ENCODE data around the gene GEMIN8.
A peak's percentile ranks its signal among the peaks of the same experiment; 100 is the strongest.

GEMIN8 gene

GRCh38 chrX:14029425-14030173 is at the start of gene GEMIN8:
Gene GEMIN8 (minus strand): TSS chrX:14029892. CDS start chrX:14021478, 8,414 bp downstream.
- peak; percentile 92 to 97 for DNase-seq

- DNase-seq = no peak
Observed at GRCh38 chrX:14076639-14077038, 46.9 kb upstream of the GEMIN8 start.

- DNase-seq = no peak
Observed at GRCh38 chrX:14073556-14073955, 43.9 kb upstream of the GEMIN8 start.

- no peak for DNase-seq
Observed at GRCh38 chrX:14073071-14073470, 43.4 kb upstream of the GEMIN8 start.

GRCh38 chrX:14065800-14066199 is 36.1 kb upstream of the GEMIN8 start:
- no peak for DNase-seq

- DNase-seq = no peak
Observed at GRCh38 chrX:14064626-14065432, 35.1 kb upstream of the GEMIN8 start.

GRCh38 chrX:14062524-14062923 is 32.8 kb upstream of the GEMIN8 start:
- no peak for DNase-seq

- no peak for DNase-seq
Observed at GRCh38 chrX:14056206-14056605, 26.5 kb upstream of the GEMIN8 start.

- DNase-seq = peak; percentile 22 to 77
Observed at GRCh38 chrX:14051416-14051815, 21.7 kb upstream of the GEMIN8 start.

GRCh38 chrX:14050709-14051108 is 21.0 kb upstream of the GEMIN8 start:
- no peak for DNase-seq

- no peak for DNase-seq
Observed at GRCh38 chrX:14043209-14043608, 13.5 kb upstream of the GEMIN8 start.

- peak; percentile 13 to 57 for DNase-seq
Observed at GRCh38 chrX:14039344-14039743, 9.7 kb upstream of the GEMIN8 start.

GRCh38 chrX:14038375-14039085 is 8.8 kb upstream of the GEMIN8 start:
- no peak for DNase-seq

- peak; percentile 52 to 57 for DNase-seq
Observed at GRCh38 chrX:14032406-14032805, 2.7 kb upstream of the GEMIN8 start.

- peak in 1 of 2 experiments; percentile 15 for DNase-seq
Observed at GRCh38 chrX:14030174-14030530, 460 bp upstream of the GEMIN8 start.

GRCh38 chrX:14029039-14029424 is 660 bp downstream of the GEMIN8 start:
- peak; percentile 46 to 77 for DNase-seq

- DNase-seq = peak in 1 of 2 experiments; percentile 14
Observed at GRCh38 chrX:14028473-14028872, 1.2 kb downstream of the GEMIN8 start.

- no peak for DNase-seq
Observed at GRCh38 chrX:14027511-14028019, 2.1 kb downstream of the GEMIN8 start.

GRCh38 chrX:14027036-14027435 is 2.7 kb downstream of the GEMIN8 start:
- no peak for DNase-seq

- no peak for DNase-seq
Observed at GRCh38 chrX:14026121-14026520, 3.6 kb downstream of the GEMIN8 start.

GRCh38 chrX:14022019-14022418 is 7.7 kb downstream of the GEMIN8 start:
- no peak for DNase-seq

- DNase-seq = no peak
Observed at GRCh38 chrX:14017399-14017798, 12.3 kb downstream of the GEMIN8 start.

- DNase-seq = no peak
Observed at GRCh38 chrX:14015941-14016340, 13.8 kb downstream of the GEMIN8 start.

Measured in NCI-H524 (cell line).